ENCODE results near the gene REM2.

REM2 gene

DNA sequence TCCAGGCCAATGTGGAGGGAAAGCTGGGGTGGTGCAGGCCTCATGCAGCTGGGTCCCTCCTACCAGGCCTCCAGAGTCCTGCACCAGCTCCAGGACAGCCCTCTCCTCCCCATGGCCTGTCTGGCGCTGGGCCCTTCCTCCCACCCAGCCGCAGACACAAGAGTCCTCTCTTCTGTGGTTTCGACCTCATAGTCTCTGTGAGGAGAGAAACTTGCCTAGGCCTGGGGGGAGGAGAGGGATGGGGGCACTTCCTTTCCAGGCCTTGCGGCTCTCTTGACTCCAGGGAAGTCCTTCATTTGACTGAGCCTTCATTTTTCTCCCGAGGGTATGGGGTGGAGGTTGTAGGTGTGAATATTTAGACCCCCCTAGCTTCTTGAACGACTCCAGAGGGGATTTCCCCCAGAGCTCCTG is 44.4 kb upstream of the REM2 start:
- in situ Hi-C loops (cut with MboI; ENCODE audit: low sequenced_read_pairs, unreplicated experiment), result no loop called here

DNA sequence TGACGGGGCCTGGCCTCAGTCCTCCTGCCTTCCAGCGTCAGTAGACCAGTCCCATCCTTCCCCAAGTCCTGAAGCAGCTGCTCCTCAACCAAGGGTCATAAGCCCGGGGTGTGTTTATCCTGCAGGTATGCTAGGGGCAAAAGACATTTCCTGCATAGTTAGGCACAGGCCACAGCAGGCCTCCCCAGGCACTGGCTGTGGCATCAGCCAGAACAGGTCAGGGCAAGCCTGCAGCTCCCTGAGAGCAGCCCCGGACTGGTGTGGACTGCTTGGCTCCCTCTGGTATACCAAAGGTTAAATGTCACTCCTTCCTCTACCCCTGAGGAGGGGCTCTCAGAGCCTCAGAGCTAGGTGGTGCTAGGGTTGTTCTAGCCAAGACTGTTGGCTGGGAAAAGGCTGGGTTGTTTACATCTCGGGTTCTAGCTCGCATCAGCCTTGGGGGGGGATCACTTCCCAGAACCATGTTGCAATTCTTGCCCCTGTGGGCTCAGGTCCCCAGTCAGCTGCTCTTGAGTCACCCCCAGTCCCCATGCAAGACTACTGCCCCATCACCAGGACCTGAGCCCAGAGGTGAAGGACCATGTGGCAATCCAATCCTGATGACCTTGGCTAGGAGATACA is 43.8 kb upstream of the REM2 start:
- TF ChIP-seq, protein P1, sequence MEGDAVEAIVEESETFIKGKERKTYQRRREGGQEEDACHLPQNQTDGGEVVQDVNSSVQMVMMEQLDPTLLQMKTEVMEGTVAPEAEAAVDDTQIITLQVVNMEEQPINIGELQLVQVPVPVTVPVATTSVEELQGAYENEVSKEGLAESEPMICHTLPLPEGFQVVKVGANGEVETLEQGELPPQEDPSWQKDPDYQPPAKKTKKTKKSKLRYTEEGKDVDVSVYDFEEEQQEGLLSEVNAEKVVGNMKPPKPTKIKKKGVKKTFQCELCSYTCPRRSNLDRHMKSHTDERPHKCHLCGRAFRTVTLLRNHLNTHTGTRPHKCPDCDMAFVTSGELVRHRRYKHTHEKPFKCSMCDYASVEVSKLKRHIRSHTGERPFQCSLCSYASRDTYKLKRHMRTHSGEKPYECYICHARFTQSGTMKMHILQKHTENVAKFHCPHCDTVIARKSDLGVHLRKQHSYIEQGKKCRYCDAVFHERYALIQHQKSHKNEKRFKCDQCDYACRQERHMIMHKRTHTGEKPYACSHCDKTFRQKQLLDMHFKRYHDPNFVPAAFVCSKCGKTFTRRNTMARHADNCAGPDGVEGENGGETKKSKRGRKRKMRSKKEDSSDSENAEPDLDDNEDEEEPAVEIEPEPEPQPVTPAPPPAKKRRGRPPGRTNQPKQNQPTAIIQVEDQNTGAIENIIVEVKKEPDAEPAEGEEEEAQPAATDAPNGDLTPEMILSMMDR (IDR thresholded peaks at IDR 0.05; ENCODE audit: borderline replicate concordance, control extremely low read depth, extremely low read depth, insufficient read depth, missing control alignments), result no peak
- in situ Hi-C loops (cut with MboI; ENCODE audit: low sequenced_read_pairs, unreplicated experiment), result no loop called here
- DNase-seq (ENCODE audit: low spot score), result peak; percentile 18

More for the DNA sequence above, 44.4 kb upstream of the REM2 start:
- no peak for DNase-seq (ENCODE audit: low spot score)
- TF ChIP-seq, protein P1 (IDR thresholded peaks at IDR 0.05; ENCODE audit: borderline replicate concordance, control extremely low read depth, extremely low read depth, insufficient read depth, missing control alignments), result no peak

DNA sequence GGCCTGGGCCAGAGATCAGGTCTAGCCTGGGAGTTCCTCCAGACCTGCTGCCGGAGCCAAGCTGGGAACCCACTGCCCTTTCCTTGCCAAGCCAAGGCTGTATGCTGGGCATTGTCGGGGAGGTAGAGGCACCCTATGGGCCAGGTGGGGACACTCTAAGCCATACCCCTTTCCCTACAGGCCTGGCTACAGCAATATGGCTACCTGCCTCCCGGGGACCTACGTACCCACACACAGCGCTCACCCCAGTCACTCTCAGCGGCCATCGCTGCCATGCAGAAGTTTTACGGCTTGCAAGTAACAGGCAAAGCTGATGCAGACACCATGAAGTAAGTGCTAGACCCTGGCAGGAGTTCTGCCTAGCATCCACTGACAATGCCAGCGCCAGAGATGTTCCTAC is 41.7 kb upstream of the REM2 start:
- TF ChIP-seq, protein P1 (IDR thresholded peaks at IDR 0.05; ENCODE audit: borderline replicate concordance, control extremely low read depth, extremely low read depth, insufficient read depth, missing control alignments), result no peak
- DNase-seq (ENCODE audit: low spot score), result no peak
- in situ Hi-C loops (cut with MboI; ENCODE audit: low sequenced_read_pairs, unreplicated experiment), result no loop called here

DNA sequence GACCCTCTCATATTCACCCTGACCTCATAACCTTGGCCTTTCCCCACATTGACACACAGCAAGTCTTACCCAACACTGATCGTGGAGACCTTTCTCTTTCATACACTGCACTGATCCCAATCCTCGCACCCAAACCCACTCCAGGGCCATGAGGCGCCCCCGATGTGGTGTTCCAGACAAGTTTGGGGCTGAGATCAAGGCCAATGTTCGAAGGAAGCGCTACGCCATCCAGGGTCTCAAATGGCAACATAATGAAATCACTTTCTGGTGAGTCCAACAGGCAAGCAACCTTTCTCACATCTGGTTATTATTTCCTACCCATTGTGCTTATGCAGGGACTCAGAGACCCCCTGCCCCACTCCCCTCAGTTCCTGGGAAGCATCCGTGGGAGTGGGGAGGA is 41.3 kb upstream of the REM2 start:
- in situ Hi-C loops (cut with MboI; ENCODE audit: low sequenced_read_pairs, unreplicated experiment), result no loop called here
- TF ChIP-seq, protein P1 (IDR thresholded peaks at IDR 0.05; ENCODE audit: borderline replicate concordance, control extremely low read depth, extremely low read depth, insufficient read depth, missing control alignments), result no peak
- no peak for DNase-seq (ENCODE audit: low spot score)

DNA sequence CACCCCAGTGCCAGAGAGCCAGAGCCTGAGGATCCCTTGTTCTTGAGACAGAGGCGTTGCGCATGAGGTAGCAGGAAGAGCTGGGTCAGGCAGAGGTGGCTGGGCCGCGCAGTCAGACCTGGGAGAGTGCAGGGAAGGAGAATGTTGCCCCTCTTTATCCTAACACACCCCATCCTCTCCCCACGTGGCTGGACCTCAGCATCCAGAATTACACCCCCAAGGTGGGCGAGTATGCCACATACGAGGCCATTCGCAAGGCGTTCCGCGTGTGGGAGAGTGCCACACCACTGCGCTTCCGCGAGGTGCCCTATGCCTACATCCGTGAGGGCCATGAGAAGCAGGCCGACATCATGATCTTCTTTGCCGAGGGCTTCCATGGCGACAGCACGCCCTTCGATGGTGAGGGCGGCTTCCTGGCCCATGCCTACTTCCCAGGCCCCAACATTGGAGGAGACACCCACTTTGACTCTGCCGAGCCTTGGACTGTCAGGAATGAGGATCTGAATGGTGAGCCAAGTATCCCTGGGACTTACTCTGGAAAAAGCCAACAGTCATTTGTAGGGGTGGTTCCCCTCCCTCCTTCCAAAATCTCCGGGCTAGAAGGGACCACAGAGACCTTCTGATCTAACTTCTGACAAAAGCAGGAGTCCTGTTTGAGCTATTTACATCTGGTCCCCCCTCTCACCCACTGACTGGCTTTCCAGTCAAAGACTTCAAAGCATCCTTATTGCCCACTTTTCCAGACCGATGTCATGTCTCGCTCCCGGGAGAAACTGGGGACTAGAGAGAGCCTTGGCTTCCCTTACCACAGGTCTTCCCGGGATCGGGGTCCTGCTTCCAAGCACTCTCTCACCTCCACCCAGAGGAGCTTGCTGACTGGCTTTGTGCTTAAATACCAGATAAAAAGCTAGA is 40.6 kb upstream of the REM2 start:
- in situ Hi-C loops (cut with MboI; ENCODE audit: low sequenced_read_pairs, unreplicated experiment), result no loop called here
- no peak for DNase-seq (ENCODE audit: low spot score)
- TF ChIP-seq, protein P1 (IDR thresholded peaks at IDR 0.05; ENCODE audit: borderline replicate concordance, control extremely low read depth, extremely low read depth, insufficient read depth, missing control alignments), result no peak

DNA sequence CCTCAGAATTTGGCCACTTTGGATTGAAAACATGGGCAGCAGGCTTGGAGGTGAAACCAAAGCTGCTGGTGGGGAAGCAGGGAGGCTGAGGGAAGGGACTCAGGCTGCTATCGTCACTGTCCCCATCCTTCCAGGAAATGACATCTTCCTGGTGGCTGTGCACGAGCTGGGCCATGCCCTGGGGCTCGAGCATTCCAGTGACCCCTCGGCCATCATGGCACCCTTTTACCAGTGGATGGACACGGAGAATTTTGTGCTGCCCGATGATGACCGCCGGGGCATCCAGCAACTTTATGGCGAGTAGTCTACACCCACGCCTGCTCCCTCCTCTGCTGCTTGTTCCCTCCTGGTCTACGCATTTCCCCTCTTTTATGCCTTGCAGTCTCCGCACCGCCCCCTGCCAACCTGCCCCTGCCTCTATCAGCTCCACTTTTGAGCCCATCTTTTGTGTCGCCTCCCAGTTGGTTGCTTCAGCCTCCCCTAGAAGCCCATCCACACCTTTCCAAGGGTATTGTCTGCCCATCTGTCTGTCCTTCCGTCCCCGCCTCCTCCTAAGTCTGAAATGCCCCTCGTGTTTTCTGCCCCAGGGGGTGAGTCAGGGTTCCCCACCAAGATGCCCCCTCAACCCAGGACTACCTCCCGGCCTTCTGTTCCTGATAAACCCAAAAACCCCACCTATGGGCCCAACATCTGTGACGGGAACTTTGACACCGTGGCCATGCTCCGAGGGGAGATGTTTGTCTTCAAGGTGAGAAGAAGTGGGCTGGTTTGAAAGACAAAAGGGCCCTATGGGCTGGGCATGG is 39.7 kb upstream of the REM2 start:
- in situ Hi-C loops (cut with MboI; ENCODE audit: low sequenced_read_pairs, unreplicated experiment), result no loop called here
- DNase-seq (ENCODE audit: low spot score), result no peak
- TF ChIP-seq, protein P1 (IDR thresholded peaks at IDR 0.05; ENCODE audit: borderline replicate concordance, control extremely low read depth, extremely low read depth, insufficient read depth, missing control alignments), result no peak

Measured in GM13976 (cell line).